ENCODE results near the gene TNS2.

GRCh38 chr12:53074283-53074998 lies 24.6 kb downstream of the TNS2 start:
- TF ChIP-seq CTCF (IDR thresholded peaks at IDR 0.05) (no peak), POLR2A (IDR thresholded peaks at IDR 0.05) (no peak)

Data from heart left ventricle (tissue), 13 donors.